Liver (tissue), 9 donors: Measurements from ENCODE around the gene PUSL1. TPM values are rescaled to one million over a fixed set of nuclear protein-coding genes. Genes with fewer than 3 reads are reported as not detected.

Experiments used
- DNase-seq: peaks from one replicate; pipeline ENCODE4 v3.0.0-alpha.2; 2017; ENCODE audit warnings: low spot score
- H3K27ac ChIP-seq, 2 donors: one replicate each; pipeline ENCODE4 v1.7.0; 2013; ENCODE audit warnings: inconsistent platforms in 2 of 2, low read length in 2 of 2, control low read depth in 1 of 2, low read depth in 1 of 2, mild to moderate bottlenecking in 1 of 2
- H3K27me3 ChIP-seq, 4 donors: one replicate each; pipeline versions ENCODE4 v1.6.1 to v1.7.0; 2013; ENCODE audit warnings: low read length in 3 of 4, inconsistent platforms in 1 of 4, mild to moderate bottlenecking in 1 of 4, moderate library complexity in 1 of 4; ENCODE audit not compliant: control insufficient read depth in 4 of 4, insufficient read depth in 4 of 4
- H3K36me3 ChIP-seq, 4 donors: one replicate each; pipeline versions ENCODE4 v1.6.1 to v1.7.0; 2013; ENCODE audit warnings: low read length in 3 of 4, mild to moderate bottlenecking in 3 of 4, low read depth in 1 of 4, moderate library complexity in 1 of 4; ENCODE audit not compliant: control insufficient read depth in 4 of 4, insufficient read depth in 3 of 4
- H3K4me1 ChIP-seq, 4 donors: one replicate each; pipeline versions ENCODE4 v1.6.1 to v1.7.0; 2013; ENCODE audit warnings: low read length in 3 of 4, mild to moderate bottlenecking in 3 of 4, moderate library complexity in 1 of 4; ENCODE audit not compliant: control insufficient read depth in 4 of 4, insufficient read depth in 4 of 4
- H3K4me3 ChIP-seq, 3 donors: one replicate each; pipeline versions ENCODE4 v1.6.1 to v1.7.0; 2013; ENCODE audit warnings: low read length in 3 of 3, control low read depth in 1 of 3, low read depth in 1 of 3, mild to moderate bottlenecking in 1 of 3
- H3K9ac ChIP-seq, 2 donors: one replicate each; pipeline ENCODE4 v1.7.0; 2013; ENCODE audit warnings: low read length in 2 of 2, mild to moderate bottlenecking in 2 of 2, moderate library complexity in 2 of 2, control low read depth in 1 of 2, low read depth in 1 of 2
- H3K9me3 ChIP-seq, 4 donors: one replicate each; pipeline versions ENCODE4 v1.6.1 to v1.7.0; 2013; ENCODE audit warnings: low read length in 3 of 4; ENCODE audit not compliant: control insufficient read depth in 4 of 4
- CTCF ChIP-seq: fragments of 150-350 bp; IDR thresholded peaks from 2 replicates; pipeline ENCODE4 v1.5.1; 2017; ENCODE audit warnings: improper control_type of control experiment, low read depth, low read length; ENCODE audit not compliant: missing input control
- EGR1 ChIP-seq, 2 donors: IDR thresholded peaks; 2 replicates each; pipeline ENCODE4 v1.6.1; 2016 to 2018; ENCODE audit warnings: antibody characterized with exemption in 2 of 2, low read depth in 2 of 2
- FOXA1 ChIP-seq: IDR thresholded peaks from 2 replicates; pipeline ENCODE4 v1.6.1; 2016; ENCODE audit warnings: antibody characterized with exemption
- FOXA2 ChIP-seq: IDR thresholded peaks from 2 replicates; pipeline ENCODE4 v1.6.1; 2016; ENCODE audit warnings: antibody characterized with exemption
- HNF4A ChIP-seq, 2 donors: conservative IDR thresholded peaks; 2 replicates each; pipeline ENCODE4 v1.6.1; 2016; ENCODE audit warnings: antibody characterized with exemption in 2 of 2, mild to moderate bottlenecking in 2 of 2
- JUND ChIP-seq, 2 donors: IDR thresholded peaks; 2 replicates each; pipeline ENCODE4 v1.6.1; 2016; ENCODE audit warnings: antibody characterized with exemption in 2 of 2
- NR2F2 ChIP-seq: IDR thresholded peaks from 2 replicates; pipeline ENCODE4 v1.6.1; 2016; ENCODE audit warnings: antibody characterized with exemption
- RAD21 ChIP-seq, 2 donors: IDR thresholded peaks; 2 replicates each; pipeline ENCODE4 v1.6.1; 2016; ENCODE audit warnings: antibody characterized with exemption in 2 of 2, mild to moderate bottlenecking in 2 of 2
- REST ChIP-seq: IDR thresholded peaks from 2 replicates; pipeline ENCODE4 v1.6.1; 2016; ENCODE audit warnings: antibody characterized with exemption, mild to moderate bottlenecking
- TAF1 ChIP-seq: conservative IDR thresholded peaks from 2 replicates; pipeline ENCODE4 v1.6.1; 2016; ENCODE audit warnings: antibody characterized with exemption, mild to moderate bottlenecking
- YY1 ChIP-seq: IDR thresholded peaks from 2 replicates; pipeline ENCODE4 v1.6.1; 2016; ENCODE audit warnings: antibody characterized with exemption, mild to moderate bottlenecking
- ZBTB33 ChIP-seq: IDR thresholded peaks from 2 replicates; pipeline ENCODE4 v1.6.1; 2016; ENCODE audit warnings: antibody characterized with exemption
- WGBS: extraction: QIAGEN DNeasy Blood & Tissue Kit; methylation state at CpG from one replicate; pipeline ENCODE4 v1.1.7; 2013; 5-methylcytosine and 5-hydroxymethylcytosine counted together
- polyA plus RNA-seq, 2 donors: library from polyadenylated mRNA; stranded (reverse) in 1 of 2; unstranded in 1 of 2; fragments of 200-250 nt in 1 of 2; fragments of >200 nt in 1 of 2; fragmentation: Nextera tagmentation in 1 of 2; extraction: Ambion mirVana in 1 of 2; gene quantifications; one replicate each; pipeline versions ENCODE4 v1.2.1 to v1.2.3, GENCODE V29; 2013 to 2015
- total RNA-seq, 2 donors: library from RNA; depleted of rRNA; stranded (reverse); fragments of >200 nt; gene quantifications; one replicate each; pipeline ENCODE4 v1.2.3, GENCODE V29; 2014
- donor health status: healthy.
- donor health status: healthy.
- donor health status: healthy.
- donor health status: healthy.
- donor health status: healthy.

The PUSL1 gene
- total and polyA plus RNA-seq, 4 donors, result 9.3 to 14.9 (median 10.3) TPM

- H3K9ac ChIP-seq, result no peak overlapping the region
Measured at GRCh38 chr1:1274931-1275431, 33.4 kb upstream of the PUSL1 start.

More at GRCh38 chr1:1274931-1275431, 33.4 kb upstream of the PUSL1 start:
- no peak for TF ChIP-seq EGR1 (IDR thresholded peaks at IDR 0.05; ENCODE audit: low read depth in 2 of 2)
- TF ChIP-seq YY1, result no peak
- no peak for TF ChIP-seq HNF4A (conservative IDR thresholded peaks at IDR 0.05)
- TF ChIP-seq TAF1, result no peak
- TF ChIP-seq ZBTB33, result no peak
- TF ChIP-seq RAD21 (IDR thresholded peaks at IDR 0.05), result no peak
- TF ChIP-seq REST, result no peak
- TF ChIP-seq NR2F2, result no peak
- no peak for TF ChIP-seq FOXA1
- TF ChIP-seq JUND (IDR thresholded peaks at IDR 0.05), result no peak
- TF ChIP-seq FOXA2, result no peak
- no peak for TF ChIP-seq CTCF
- no peak overlapping the region for H3K4me3 ChIP-seq
- no peaks in the 10 kb centered on the region for H3K27me3 ChIP-seq
- 94% methylated on average over 15 of the region's 15 CpGs for WGBS
- no peak overlapping the region for H3K27ac ChIP-seq
- peaks cover 0 to 2% (median 0%) of the 10 kb centered on the region in 4 donors for H3K36me3 ChIP-seq
- DNase-seq, result no peak
- H3K9me3 ChIP-seq, result no peaks in the 10 kb centered on the region
- peaks cover 13 to 39% (median 32%) of the 10 kb centered on the region in 4 donors for H3K4me1 ChIP-seq
